OCI-LY1 (cell line): ENCODE measurements around the gene ROMO1.

Experiments used
- H2AFZ ChIP-seq: fragments of 200-600 bp; sonication (generic), shearing (Covaris generic); 2 replicates; pipeline ENCODE4 v1.6.0; 2014; ENCODE audit warnings: antibody characterized with exemption, mild to moderate bottlenecking, low read length
- H3F3A ChIP-seq: fragments of 200-600 bp; sonication (generic), shearing (Covaris generic); 2 replicates; pipeline ENCODE4 v1.6.0; 2014; ENCODE audit warnings: mild to moderate bottlenecking, antibody characterized with exemption, low read length, moderate library complexity; ENCODE audit not compliant: insufficient read depth
- H3K27ac ChIP-seq: fragments of 200-600 bp; sonication (generic); 2 replicates; pipeline ENCODE4 v1.5.1; 2014; ENCODE audit warnings: low read length, mixed run types, mild to moderate bottlenecking, low read depth; ENCODE audit not compliant: poor library complexity, severe bottlenecking
- H3K27me3 ChIP-seq: fragments of 200-600 bp; sonication (generic); 2 replicates; pipeline ENCODE4 v1.6.0; 2014; ENCODE audit warnings: antibody characterized with exemption, mild to moderate bottlenecking, low read length, moderate library complexity; ENCODE audit not compliant: insufficient read depth
- H3K36me3 ChIP-seq: fragments of 200-600 bp; sonication (generic); 2 replicates; pipeline ENCODE4 v1.6.1; 2014; ENCODE audit warnings: mild to moderate bottlenecking, antibody characterized with exemption, low read length, moderate library complexity, mixed read lengths; ENCODE audit not compliant: insufficient read depth
- H3K4me1 ChIP-seq: fragments of 200-600 bp; sonication (generic); 2 replicates; pipeline ENCODE4 v1.5.1; 2014; ENCODE audit warnings: mild to moderate bottlenecking, low read length, moderate library complexity; ENCODE audit not compliant: insufficient read depth, severe bottlenecking
- H3K4me2 ChIP-seq: fragments of 200-600 bp; sonication (generic), shearing (Covaris generic); 2 replicates; pipeline ENCODE4 v1.6.1; 2014; ENCODE audit warnings: low read length
- H3K4me3 ChIP-seq: fragments of 200-600 bp; sonication (generic); 2 replicates; pipeline ENCODE4 v1.5.1; 2014; ENCODE audit warnings: low read length, low read depth, mild to moderate bottlenecking, mixed read lengths; ENCODE audit not compliant: poor library complexity, severe bottlenecking
- H3K79me2 ChIP-seq: fragments of 200-600 bp; shearing (Covaris generic); 2 replicates; pipeline ENCODE4 v1.6.1; 2016; ENCODE audit warnings: mixed run types, low read length, mixed read lengths; ENCODE audit not compliant: insufficient read depth
- H3K9ac ChIP-seq: fragments of 200-600 bp; sonication (generic), shearing (Covaris generic); 2 replicates; pipeline ENCODE4 v1.6.1; 2014; ENCODE audit warnings: mild to moderate bottlenecking, low read length, mixed read lengths
- H3K9me2 ChIP-seq: fragments of 200-600 bp; sonication (generic), shearing (Covaris generic); 2 replicates; pipeline ENCODE4 v1.6.1; 2014; ENCODE audit warnings: low read depth, mild to moderate bottlenecking, low read length, mixed read lengths
- H3K9me3 ChIP-seq: fragments of 200-600 bp; shearing (Covaris generic); 2 replicates; pipeline ENCODE4 v1.6.1; 2014; ENCODE audit warnings: low read length, mixed read lengths
- H4K20me1 ChIP-seq: fragments of 200-600 bp; sonication (generic), shearing (Covaris generic); 2 replicates; pipeline ENCODE4 v1.6.0; 2016; ENCODE audit warnings: mild to moderate bottlenecking, low read length; ENCODE audit not compliant: insufficient read depth
- CTCF ChIP-seq: fragments of 200-600 bp; sonication (generic), shearing (Covaris generic); IDR thresholded peaks from 2 replicates; pipeline ENCODE4 v1.5.1; 2017; ENCODE audit warnings: mild to moderate bottlenecking, antibody characterized with exemption, low read length, moderate library complexity, mixed read lengths
- EZH2 ChIP-seq: fragments of 200-600 bp; sonication (generic), shearing (Covaris generic); IDR thresholded peaks from 2 replicates; pipeline ENCODE4 v1.8.0; 2017; ENCODE audit warnings: borderline replicate concordance, mixed run types, mild to moderate bottlenecking, antibody characterized with exemption, low read length, moderate library complexity, mixed read lengths

Gene ROMO1

DNA sequence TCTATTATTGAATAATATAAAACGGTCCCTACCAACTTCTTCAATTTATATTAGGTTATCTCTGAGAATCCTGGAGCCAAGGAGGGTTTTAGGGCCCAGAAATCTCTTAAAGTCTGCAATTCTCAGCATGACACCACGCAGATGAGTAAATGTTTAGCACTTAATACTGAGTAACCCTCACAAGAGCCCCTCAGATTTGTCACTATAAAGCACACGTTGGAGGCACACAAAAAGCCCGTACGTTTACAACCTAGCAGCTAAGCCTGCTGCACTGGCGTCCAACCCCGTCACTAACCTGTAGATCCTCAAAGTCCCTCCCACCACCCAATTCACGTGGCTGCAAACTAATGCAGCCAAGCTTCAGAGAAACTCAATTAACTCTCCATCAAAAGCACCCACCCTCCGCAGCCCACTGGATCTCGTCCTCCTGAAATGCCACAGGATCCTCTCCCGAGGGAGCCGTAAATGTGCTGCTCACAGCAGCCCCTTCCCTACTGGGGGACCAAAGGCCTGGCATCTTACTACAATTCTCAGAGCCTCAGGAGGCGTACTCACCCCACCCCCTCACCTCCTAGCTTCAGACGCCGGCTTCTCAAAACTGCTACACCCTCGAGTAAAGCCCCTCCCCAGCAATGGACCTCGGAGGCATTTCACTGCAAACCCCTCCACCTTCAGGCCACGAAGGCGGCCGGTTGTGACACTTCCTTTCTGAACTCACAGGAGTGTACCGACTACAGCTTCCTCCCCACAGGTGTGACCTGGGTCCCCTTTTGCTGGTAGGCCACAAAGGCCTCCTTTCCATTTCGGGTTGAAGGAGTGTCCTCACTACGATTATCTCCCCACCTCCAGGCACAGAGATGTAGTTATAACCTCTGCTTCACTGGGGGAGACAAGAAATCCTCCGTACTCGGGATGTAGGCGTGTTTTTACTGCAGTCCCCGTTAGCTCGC lies 35.4 kb upstream of the ROMO1 start:
- peak overlapping the region; percentile 83 for H3K4me2 ChIP-seq
- H3K27ac ChIP-seq, result peak overlapping the region; percentile 79
- peaks cover 21% of the 10 kb centered on the region; the same call in 1 of the 2 replicates for H3K9me3 ChIP-seq
- H3F3A ChIP-seq, result no peaks in the 10 kb centered on the region
- H3K36me3 ChIP-seq, result peaks cover 50% of the 10 kb centered on the region
- H3K9me2 ChIP-seq, result no peaks in the 10 kb centered on the region
- H3K4me3 ChIP-seq, result peak overlapping the region; percentile 77
- H2AFZ ChIP-seq, result no peak overlapping the region
- H3K4me1 ChIP-seq, result peaks cover 33% of the 10 kb centered on the region
- H3K79me2 ChIP-seq, result peaks cover 57% of the 10 kb centered on the region
- peak overlapping the region; percentile 89 for H3K9ac ChIP-seq
- no peak for TF ChIP-seq EZH2
- TF ChIP-seq CTCF, result no peak; the same call in 1 of the 2 replicates
- H3K27me3 ChIP-seq, result no peaks in the 10 kb centered on the region
- no peaks in the 10 kb centered on the region; the same call in none of the 2 replicates for H4K20me1 ChIP-seq

DNA sequence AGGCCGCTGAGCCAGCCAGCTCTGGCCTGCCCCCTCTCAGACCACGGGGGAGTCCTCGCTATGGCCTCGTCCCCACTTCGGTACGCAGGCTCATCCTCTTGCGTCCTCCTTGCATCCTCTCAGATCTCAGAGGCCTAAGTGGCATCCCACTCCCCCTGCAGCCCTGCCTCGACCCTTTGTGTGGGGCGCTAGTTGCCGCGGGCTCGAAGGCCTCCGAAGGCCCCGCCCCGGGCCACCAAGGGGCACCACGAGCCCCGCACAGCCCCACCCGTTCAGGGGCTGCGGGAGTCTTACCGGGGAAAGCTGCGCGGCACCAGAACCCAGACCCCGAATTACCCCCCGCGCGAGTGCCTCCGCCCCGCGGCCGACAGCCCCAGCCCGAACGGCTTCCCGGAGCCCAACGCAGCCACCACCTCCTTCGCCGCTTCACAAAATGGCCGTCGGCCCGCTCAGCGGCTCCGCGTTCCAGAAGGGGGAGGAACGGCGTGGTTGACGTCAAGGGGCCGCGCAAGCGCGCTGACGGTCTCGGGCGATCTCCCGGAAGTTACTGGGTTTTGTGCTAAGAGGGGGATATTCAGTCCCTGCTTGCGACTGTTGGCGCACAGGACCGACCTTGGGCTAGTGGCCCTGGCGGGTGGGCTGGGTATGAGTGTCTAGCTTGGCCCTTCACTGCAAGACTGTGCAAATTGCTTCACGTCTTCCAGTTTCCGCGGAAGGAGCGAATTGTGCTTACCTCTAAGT lies 34.6 kb upstream of the ROMO1 start, which contains the start of the genes CPNE1 and RBM12:
Gene CPNE1 (minus strand): TSS at position 435 of the 741 bp plus-strand sequence. CDS start 31,977 bp downstream, outside the sequence.
Gene RBM12 (minus strand): TSS at position 435 of the 741 bp plus-strand sequence. CDS start 9,578 bp downstream, outside the sequence.
- H3K27me3 ChIP-seq, result no peaks in the 10 kb centered on the region
- TF ChIP-seq CTCF (peak; percentile 3; the same call in 1 of the 2 replicates), EZH2 (no peak)
- peaks cover 49% of the 10 kb centered on the region for H3K79me2 ChIP-seq
- H3K27ac ChIP-seq, result peak within 1 kb of the TSS; percentile 79
- H3K36me3 ChIP-seq, result peaks cover 53% of the 10 kb centered on the region
- no peaks in the 10 kb centered on the region; the same call in none of the 2 replicates for H4K20me1 ChIP-seq
- peak within 1 kb of the TSS; percentile 89 for H3K9ac ChIP-seq
- peaks cover 33% of the 10 kb centered on the region for H3K4me1 ChIP-seq
- no peak within 1 kb of the TSS for H2AFZ ChIP-seq
- no peaks in the 10 kb centered on the region for H3K9me2 ChIP-seq
- H3K4me3 ChIP-seq, result peak within 1 kb of the TSS; percentile 77
- H3K9me3 ChIP-seq, result peaks cover 16% of the 10 kb centered on the region; the same call in 1 of the 2 replicates
- peak within 1 kb of the TSS; percentile 83 for H3K4me2 ChIP-seq
- no peaks in the 10 kb centered on the region for H3F3A ChIP-seq

GRCh38 chr20:35665949-35666288 lies 33.3 kb upstream of the ROMO1 start:
- Histone ChIP-seq H2AFZ (no peak overlapping the region), H3K9ac (no peak overlapping the region), H3K4me3 (no peak overlapping the region), H3F3A (no peaks in the 10 kb centered on the region), H3K79me2 (peaks cover 36% of the 10 kb centered on the region), H3K36me3 (peaks cover 53% of the 10 kb centered on the region), H3K27ac (no peak overlapping the region), H4K20me1 (no peaks in the 10 kb centered on the region; the same call in none of the 2 replicates), H3K9me3 (peaks cover 6% of the 10 kb centered on the region; the same call in 1 of the 2 replicates), H3K4me1 (peaks cover 31% of the 10 kb centered on the region), H3K4me2 (no peak overlapping the region), H3K9me2 (no peaks in the 10 kb centered on the region), H3K27me3 (no peaks in the 10 kb centered on the region)
- TF ChIP-seq EZH2, result no peak
- no peak for TF ChIP-seq CTCF
